H9 (cell line): Measurements from ENCODE around the gene CYRIA. TPM values are rescaled to one million over a fixed set of nuclear protein-coding genes. Genes with fewer than 3 reads are reported as not detected.

Experiments used
- DNase-seq: peaks from one replicate; pipeline ENCODE4 v3.0.0-alpha.2; 2017
- H2AFZ ChIP-seq: one replicate; pipeline ENCODE4 v1.6.1; 2013; ENCODE audit warnings: mild to moderate bottlenecking, low read length, control low read depth, moderate library complexity
- H2AK5ac ChIP-seq: 2 replicates; pipeline ENCODE4 v1.6.1; 2013; ENCODE audit warnings: low read length, control low read depth, mixed read lengths; ENCODE audit not compliant: insufficient read length
- H2BK120ac ChIP-seq: one replicate; pipeline ENCODE4 v1.6.1; 2013; ENCODE audit warnings: low read depth, mild to moderate bottlenecking, low read length, control low read depth, inconsistent platforms; ENCODE audit not compliant: poor library complexity, severe bottlenecking
- H2BK12ac ChIP-seq: 2 replicates; pipeline ENCODE4 v1.6.1; 2013; ENCODE audit warnings: low read length, control low read depth, mixed read lengths, low read depth; ENCODE audit not compliant: insufficient read length
- H2BK15ac ChIP-seq: 2 replicates; pipeline ENCODE4 v1.6.1; 2013; ENCODE audit warnings: low read depth, low read length, control low read depth
- H2BK20ac ChIP-seq: one replicate; pipeline ENCODE4 v1.6.1; 2013; ENCODE audit warnings: low read depth, mild to moderate bottlenecking, low read length, control low read depth, inconsistent platforms; ENCODE audit not compliant: poor library complexity, severe bottlenecking
- H2BK5ac ChIP-seq: 2 replicates; pipeline ENCODE4 v1.6.1; 2013; ENCODE audit warnings: low read length, control low read depth, mixed read lengths; ENCODE audit not compliant: insufficient read length
- H3K14ac ChIP-seq: 2 replicates; pipeline ENCODE4 v1.6.1; 2013; ENCODE audit warnings: low read length, control low read depth; ENCODE audit not compliant: insufficient read depth
- H3K18ac ChIP-seq: 2 replicates; pipeline ENCODE4 v1.6.1; 2013; ENCODE audit warnings: low read depth, mild to moderate bottlenecking, mixed read lengths, low read length, control low read depth; ENCODE audit not compliant: insufficient read length
- H3K23ac ChIP-seq: 2 replicates; pipeline ENCODE4 v1.6.1; 2013; ENCODE audit warnings: low read length, control low read depth, mixed read lengths, low read depth; ENCODE audit not compliant: insufficient read length
- H3K23me2 ChIP-seq: 2 replicates; pipeline ENCODE4 v1.6.1; 2013; ENCODE audit warnings: low read depth, mild to moderate bottlenecking, mixed read lengths, low read length, control low read depth; ENCODE audit not compliant: insufficient read length, poor library complexity, severe bottlenecking
- H3K27ac ChIP-seq: 2 replicates; pipeline ENCODE4 v1.5.1; 2013; ENCODE audit warnings: low read length, control low read depth, mixed read lengths, low read depth; ENCODE audit not compliant: insufficient read length
- H3K27me3 ChIP-seq: 2 replicates; pipeline ENCODE4 v1.6.1; 2013; ENCODE audit warnings: low read length, control low read depth, inconsistent platforms; ENCODE audit not compliant: insufficient read depth
- H3K4ac ChIP-seq: 2 replicates; pipeline ENCODE4 v1.6.1; 2013; ENCODE audit warnings: low read depth, mild to moderate bottlenecking, control low read depth, inconsistent platforms, low read length, moderate library complexity
- H3K4me1 ChIP-seq: 2 replicates; pipeline ENCODE4 v1.6.1; 2013; ENCODE audit warnings: low read length, control low read depth, inconsistent platforms; ENCODE audit not compliant: insufficient read depth
- H3K4me2 ChIP-seq: 2 replicates; pipeline ENCODE4 v1.6.1; 2013; ENCODE audit warnings: low read length, control low read depth, mixed read lengths; ENCODE audit not compliant: insufficient read length, insufficient read depth
- H3K56ac ChIP-seq: 2 replicates; pipeline ENCODE4 v1.6.1; 2013; ENCODE audit warnings: low read depth, mild to moderate bottlenecking, mixed read lengths, low read length, control low read depth; ENCODE audit not compliant: insufficient read length
- H3K79me1 ChIP-seq: 2 replicates; pipeline ENCODE4 v1.6.1; 2013; ENCODE audit warnings: low read depth, mild to moderate bottlenecking, moderate library complexity, low read length, control low read depth, inconsistent platforms; ENCODE audit not compliant: insufficient read depth, poor library complexity, severe bottlenecking
- H3K79me2 ChIP-seq: 2 replicates; pipeline ENCODE4 v1.6.1; 2013; ENCODE audit warnings: low read length, control low read depth, inconsistent platforms; ENCODE audit not compliant: insufficient read depth
- H3K9ac ChIP-seq: 2 replicates; pipeline ENCODE4 v1.6.1; 2013; ENCODE audit warnings: low read length, control low read depth, mixed read lengths; ENCODE audit not compliant: insufficient read length; ENCODE audit errors: extremely low read depth
- H3K9me3 ChIP-seq: one replicate; pipeline ENCODE4 v1.6.1; 2013; ENCODE audit warnings: low read depth, low read length, inconsistent platforms; ENCODE audit not compliant: control insufficient read depth
- H3T11ph ChIP-seq: one replicate; pipeline ENCODE4 v1.6.1; 2013; ENCODE audit warnings: mild to moderate bottlenecking, low read length, control low read depth, inconsistent platforms
- H4K20me1 ChIP-seq: one replicate; pipeline ENCODE4 v1.6.1; 2013; ENCODE audit not compliant: control insufficient read depth, insufficient read length, insufficient read depth
- H4K5ac ChIP-seq: 2 replicates; pipeline ENCODE4 v1.6.1; 2013; ENCODE audit warnings: low read depth, mild to moderate bottlenecking, mixed read lengths, low read length, control low read depth; ENCODE audit not compliant: insufficient read length
- H4K8ac ChIP-seq: replicated peaks from 2 replicates; pipeline ENCODE4 v1.6.1; 2013; ENCODE audit warnings: low read length, control low read depth, mixed read lengths, low read depth; ENCODE audit not compliant: insufficient read length
- H4K91ac ChIP-seq: 2 replicates; pipeline ENCODE4 v1.6.1; 2013; ENCODE audit warnings: low read depth, mild to moderate bottlenecking, moderate library complexity, mixed read lengths, low read length, control low read depth; ENCODE audit not compliant: insufficient read length
- H3K27ac Mint-ChIP-seq, 3 experiments: 2 replicates in 2 of 3; 3 replicates in 1 of 3; pipeline ENCODE4 v1.8.0; 2020 to 2021; ENCODE audit warnings: mixed read lengths in 3 of 3, mild to moderate bottlenecking in 1 of 3, moderate library complexity in 1 of 3
- H3K27me3 Mint-ChIP-seq: 2 replicates; pipeline ENCODE4 v1.8.0; 2021; ENCODE audit warnings: low read depth, mild to moderate bottlenecking, moderate library complexity, mixed read lengths
- H3K36me3 Mint-ChIP-seq, 3 experiments: 2 replicates in 2 of 3; 3 replicates in 1 of 3; pipeline ENCODE4 v1.8.0; 2020 to 2021; ENCODE audit warnings: low read depth in 3 of 3, mixed read lengths in 3 of 3; ENCODE audit not compliant: insufficient read depth in 1 of 3
- H3K4me1 Mint-ChIP-seq, 2 experiments: 2 replicates each; pipeline ENCODE4 v1.8.0; 2020; ENCODE audit warnings: mixed read lengths in 2 of 2
- H3K4me3 Mint-ChIP-seq, 2 experiments: 2 replicates in 1 of 2; 3 replicates in 1 of 2; pipeline ENCODE4 v1.8.0; 2020 to 2021; ENCODE audit warnings: mild to moderate bottlenecking in 2 of 2, mixed read lengths in 2 of 2, moderate library complexity in 1 of 2
- H3K9me3 Mint-ChIP-seq, 2 experiments: 2 replicates in 1 of 2; 3 replicates in 1 of 2; pipeline ENCODE4 v1.8.0; 2020; ENCODE audit warnings: mild to moderate bottlenecking in 2 of 2, mixed read lengths in 2 of 2, moderate library complexity in 1 of 2
- CTCF ChIP-seq: fragments of 200-600 bp; sonication (generic); conservative IDR thresholded peaks from 3 replicates; pipeline ENCODE4 v1.8.0; 2021; ENCODE audit warnings: antibody characterized with exemption, mild to moderate bottlenecking
- WGBS: extraction: QIAGEN DNeasy Blood & Tissue Kit; methylation state at CpG from one replicate; pipeline ENCODE4 v1.1.7; 2013; ENCODE audit warnings: missing lambda C conversion rate, low lambda C conversion rate, mixed read lengths; ENCODE audit not compliant: insufficient read length; ENCODE audit errors: extremely low coverage; 5-methylcytosine and 5-hydroxymethylcytosine counted together
- total RNA-seq: library from RNA; stranded (reverse); gene quantifications from 2 replicates; pipeline ENCODE4 v1.2.1, GENCODE V29; 2021

The CYRIA gene
- total RNA-seq, 1 experiment from 2014 or later, result 2.3 TPM

GRCh38 chr2:16675781-16676180 is 10.1 kb upstream of the CYRIA start:
- Mint-ChIP-seq H3K27ac (no peak overlapping the region), H3K9me3 (peaks cover 10 to 13% of the 10 kb centered on the region in 2 experiments), H3K4me3 (no peak overlapping the region), H3K27me3 (peaks cover 35% of the 10 kb centered on the region), H3K4me1 (peaks cover 3 to 4% of the 10 kb centered on the region in 2 experiments; a peak in 3 of 4 replicates), H3K36me3 (peaks cover 0 to 6% (median 3%) of the 10 kb centered on the region in 3 experiments; a peak in 3 of 7 replicates)
- Histone ChIP-seq H4K5ac (no peak overlapping the region), H2AFZ (no peak overlapping the region), H3K4me1 (no peaks in the 10 kb centered on the region; the same call in 1 of the 2 replicates), H3K4ac (no peak overlapping the region), H4K8ac (no peak overlapping the region), H3K79me2 (no peaks in the 10 kb centered on the region), H4K20me1 (no peaks in the 10 kb centered on the region), H3K23ac (no peak overlapping the region), H3K14ac (no peak overlapping the region), H3K27me3 (no peaks in the 10 kb centered on the region), H2BK12ac (no peak overlapping the region), H3K79me1 (no peaks in the 10 kb centered on the region), H3K18ac (no peak overlapping the region), H2BK5ac (no peak overlapping the region), H2BK20ac (no peak overlapping the region), H2BK15ac (no peak overlapping the region), H3K56ac (no peak overlapping the region), H3K23me2 (no peaks in the 10 kb centered on the region), H4K91ac (no peak overlapping the region), H2AK5ac (no peak overlapping the region), H3K9ac (no peak overlapping the region), H3T11ph (no peak overlapping the region), H2BK120ac (no peak overlapping the region), H3K4me2 (no peak overlapping the region), H3K9me3 (no peaks in the 10 kb centered on the region), H3K27ac (no peak overlapping the region)
- DNase-seq, result no peak
- no peak for TF ChIP-seq CTCF
- WGBS, result no CpG with 5 or more reads among the region's 3 CpGs
